HG03139 (cell line): Measurements from ENCODE around the gene ZGLP1.

Experiments used
- ATAC-seq: cut with Tn5 transposase; IDR thresholded peaks from one replicate; pipeline ENCODE4 v1.9.1; 2021; ENCODE audit not compliant: unreplicated experiment

Gene ZGLP1

DNA sequence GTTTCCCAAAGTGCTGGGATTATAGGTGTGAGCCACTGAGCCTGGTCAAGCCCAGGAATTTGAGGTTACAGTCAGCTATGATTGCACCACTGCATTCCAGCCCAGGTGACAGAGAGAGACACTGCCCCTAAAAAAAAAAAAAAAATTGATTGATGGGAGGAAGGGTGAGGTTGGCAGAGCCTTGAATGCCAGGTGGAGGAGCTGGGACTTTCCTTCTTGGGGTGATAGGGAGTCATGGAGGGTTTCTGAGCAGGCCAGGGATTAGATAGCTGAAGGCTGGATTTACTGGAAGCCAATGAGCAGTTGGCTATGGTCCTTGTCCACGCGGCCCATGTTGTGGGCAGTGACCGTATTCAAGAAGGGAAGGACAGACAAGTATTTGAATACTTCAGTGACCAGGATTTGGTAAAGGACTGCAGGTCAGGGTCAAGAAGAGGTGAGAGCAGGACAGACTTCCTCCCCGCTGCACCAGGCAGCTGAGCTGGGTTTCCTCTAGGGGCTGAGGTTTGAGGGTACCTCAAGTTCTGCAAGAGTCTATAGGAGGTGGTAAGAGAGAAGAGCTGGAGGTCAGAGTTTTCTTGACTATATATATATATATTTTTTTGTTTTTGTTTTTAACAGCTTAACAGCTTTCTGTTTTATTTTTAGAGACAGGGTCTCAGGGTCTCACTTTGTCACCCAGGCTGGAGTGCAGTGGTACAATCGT, 29.7 kb downstream of the ZGLP1 start:
- ATAC-seq = no peak

DNA sequence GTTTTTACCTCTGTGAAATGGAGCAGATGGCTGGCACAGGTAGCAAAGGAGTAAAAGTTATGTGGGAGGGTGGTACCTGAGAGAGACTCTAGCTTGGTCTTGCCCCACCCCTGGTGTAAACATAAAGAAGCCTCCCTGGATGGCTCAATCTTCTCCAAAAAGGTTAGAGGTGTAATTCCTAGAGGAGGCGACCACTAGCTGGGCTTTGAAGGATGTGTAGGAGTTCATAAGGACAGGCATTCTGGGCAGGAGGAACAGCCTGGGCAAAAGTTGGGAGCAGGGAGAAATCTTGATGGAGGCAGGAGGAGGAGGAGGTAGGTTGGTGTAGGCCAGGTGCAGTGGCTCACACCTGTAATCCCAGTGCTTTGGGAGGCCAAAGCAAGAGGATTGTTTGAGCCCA, 30.7 kb downstream of the ZGLP1 start:
- ATAC-seq = no peak

GRCh38 chr19:10277795-10278589, 31.6 kb downstream of the ZGLP1 start:
- ATAC-seq = no peak

DNA sequence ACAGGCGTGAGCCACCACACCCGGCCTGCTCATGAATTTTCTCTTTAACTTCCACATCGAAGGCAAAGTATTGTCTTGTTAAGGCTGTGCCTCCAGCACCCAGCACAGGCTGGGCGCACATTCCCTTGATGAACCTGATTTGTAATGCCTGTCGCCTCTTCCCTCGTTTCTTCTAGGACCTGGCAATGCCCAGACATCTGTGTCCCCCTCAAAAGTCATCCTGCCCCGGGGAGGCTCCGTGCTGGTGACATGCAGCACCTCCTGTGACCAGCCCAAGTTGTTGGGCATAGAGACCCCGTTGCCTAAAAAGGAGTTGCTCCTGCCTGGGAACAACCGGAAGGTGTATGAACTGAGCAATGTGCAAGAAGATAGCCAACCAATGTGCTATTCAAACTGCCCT, 35.0 kb downstream of the ZGLP1 start:
- no peak for ATAC-seq

DNA sequence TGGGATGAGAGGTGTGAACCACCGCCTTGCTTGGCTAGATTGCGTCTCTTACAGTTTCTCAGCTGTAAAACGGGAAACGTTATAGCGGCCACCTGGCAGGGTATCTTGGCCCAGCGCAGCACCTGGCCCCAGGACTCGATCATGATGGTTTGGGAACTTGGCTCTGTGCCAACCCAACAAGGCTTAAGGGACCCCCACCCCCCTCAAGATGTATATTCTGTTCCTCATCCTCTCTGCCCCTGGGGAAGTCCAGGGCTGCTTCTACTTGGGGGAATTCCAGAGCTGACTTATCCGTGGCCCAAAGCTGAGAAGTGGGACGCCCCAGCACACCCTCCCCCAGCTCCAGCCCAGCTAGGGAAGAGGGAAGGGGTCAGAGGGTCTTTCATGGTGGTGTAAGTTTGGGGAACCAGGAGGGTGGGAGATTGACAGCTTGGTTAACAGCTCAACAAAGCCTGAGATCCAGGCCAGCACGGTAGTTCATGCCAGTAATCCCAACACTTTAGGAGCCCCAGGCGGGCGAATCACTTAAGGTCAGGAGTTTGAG, 38.0 kb downstream of the ZGLP1 start:
- ATAC-seq = no peak

GRCh38 chr19:10270616-10271394, 38.8 kb downstream of the ZGLP1 start, which contains the start of gene ICAM1:
TSS of gene ICAM1 (plus strand) at chr19:10271120. CDS start at chr19:10271160, 40 bp downstream.
- ATAC-seq = no peak

- ATAC-seq = no peak
Observed at GRCh38 chr19:10270180-10270615, 39.4 kb downstream of the ZGLP1 start.

DNA sequence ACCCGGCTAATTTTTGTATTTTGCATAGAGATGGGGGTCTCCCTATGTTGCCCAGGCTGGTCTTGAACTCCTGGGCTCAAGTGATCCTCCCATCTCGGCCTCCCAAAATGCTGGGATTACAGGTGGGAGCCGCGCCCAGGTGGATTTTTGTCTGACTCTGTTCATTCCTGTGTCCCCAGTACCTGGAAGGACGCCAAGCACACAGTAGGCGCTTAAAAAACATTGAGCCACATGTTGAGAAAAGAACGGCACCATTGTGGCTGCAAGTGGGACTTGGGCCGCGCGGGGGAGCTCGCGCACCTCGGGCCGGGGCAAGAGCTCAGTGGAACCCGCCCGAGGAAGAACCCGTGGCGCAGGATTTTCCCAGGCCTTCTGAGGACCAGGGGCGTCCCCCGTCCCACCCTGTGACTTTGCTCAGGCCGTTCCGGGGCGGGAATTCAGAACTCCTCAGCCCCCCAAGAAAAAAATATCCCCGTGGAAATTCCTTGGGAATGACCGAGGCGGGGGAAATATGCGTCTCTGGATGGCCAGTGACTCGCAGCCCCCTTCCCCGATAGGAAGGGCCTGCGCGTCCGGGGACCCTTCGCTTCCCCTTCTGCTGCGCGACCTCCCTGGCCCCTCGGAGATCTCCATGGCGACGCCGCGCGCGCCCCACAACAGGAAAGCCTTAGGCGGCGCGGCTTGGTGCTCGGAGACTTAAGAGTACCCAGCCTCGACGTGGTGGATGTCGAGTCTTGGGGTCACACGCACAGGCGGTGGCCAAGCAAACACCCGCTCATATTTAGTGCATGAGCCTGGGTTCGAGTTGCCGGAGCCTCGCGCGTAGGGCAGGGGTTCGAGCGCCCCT, 40.1 kb downstream of the ZGLP1 start:
- no peak for ATAC-seq

- ATAC-seq = no peak
Observed at GRCh38 chr19:10268071-10268470, 41.5 kb downstream of the ZGLP1 start.

DNA sequence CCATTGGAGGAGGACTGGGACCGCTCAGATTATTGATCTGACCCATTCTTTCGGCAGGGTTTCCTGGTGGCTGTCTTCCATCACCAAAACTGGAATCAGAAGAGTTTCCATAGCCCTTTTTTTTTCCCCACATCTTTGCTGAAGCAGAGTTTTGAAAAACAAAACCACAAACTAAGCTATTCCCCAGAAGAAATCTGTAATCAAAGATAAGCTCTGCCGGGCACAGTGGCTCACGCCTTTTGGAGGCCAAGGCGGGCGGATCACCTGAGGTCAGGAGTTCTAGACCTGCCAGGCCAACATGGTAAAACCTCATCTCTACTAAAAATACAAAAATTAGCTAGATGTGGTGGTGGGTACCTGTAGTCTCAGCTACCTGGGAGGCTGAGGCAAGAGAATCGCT, 42.9 kb downstream of the ZGLP1 start:
- ATAC-seq = no peak

GRCh38 chr19:10262771-10263170, 46.8 kb downstream of the ZGLP1 start:
- ATAC-seq = no peak

- ATAC-seq = no peak
Observed at GRCh38 chr19:10260141-10260584, 49.5 kb downstream of the ZGLP1 start.

DNA sequence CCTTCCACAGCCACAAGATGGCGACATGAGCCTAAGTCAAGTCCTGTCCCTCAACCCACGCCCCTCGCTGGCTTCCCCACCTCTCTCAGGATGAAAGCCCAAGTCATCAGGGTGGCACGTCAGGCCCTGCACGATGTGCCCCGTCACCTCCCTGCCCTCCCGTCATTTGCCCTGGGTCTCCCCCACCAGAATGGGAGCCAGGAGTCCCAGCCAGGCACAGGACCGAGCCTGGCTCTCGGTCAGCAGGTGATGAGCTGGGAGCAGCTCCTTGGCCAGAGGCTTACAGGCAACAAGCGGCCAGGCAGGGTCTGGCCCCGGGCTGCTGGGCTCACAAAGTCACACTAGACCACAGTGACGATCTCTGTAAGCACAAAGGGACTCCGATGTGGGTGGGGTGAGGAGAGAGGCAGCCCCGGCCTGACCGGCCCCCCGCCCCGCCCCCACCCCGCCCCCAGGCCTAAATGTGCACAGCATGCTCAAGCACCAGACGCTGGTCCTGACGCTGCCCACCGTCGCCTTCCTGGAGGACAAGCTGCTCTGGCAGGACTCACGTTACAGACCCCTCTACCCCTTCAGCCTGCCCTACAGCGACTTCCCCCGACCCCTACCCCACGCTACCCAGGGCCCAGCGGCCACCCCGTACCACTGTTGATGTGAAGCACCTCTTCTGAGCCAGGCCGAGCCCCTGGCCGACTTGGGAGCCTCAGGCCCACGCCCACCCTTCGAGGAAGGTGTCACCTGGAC, 50.3 kb downstream of the ZGLP1 start:
- ATAC-seq = no peak

- no peak for ATAC-seq
Observed at GRCh38 chr19:10258080-10258710, 51.4 kb downstream of the ZGLP1 start.

GRCh38 chr19:10256970-10257615, 52.5 kb downstream of the ZGLP1 start:
- ATAC-seq = no peak

DNA sequence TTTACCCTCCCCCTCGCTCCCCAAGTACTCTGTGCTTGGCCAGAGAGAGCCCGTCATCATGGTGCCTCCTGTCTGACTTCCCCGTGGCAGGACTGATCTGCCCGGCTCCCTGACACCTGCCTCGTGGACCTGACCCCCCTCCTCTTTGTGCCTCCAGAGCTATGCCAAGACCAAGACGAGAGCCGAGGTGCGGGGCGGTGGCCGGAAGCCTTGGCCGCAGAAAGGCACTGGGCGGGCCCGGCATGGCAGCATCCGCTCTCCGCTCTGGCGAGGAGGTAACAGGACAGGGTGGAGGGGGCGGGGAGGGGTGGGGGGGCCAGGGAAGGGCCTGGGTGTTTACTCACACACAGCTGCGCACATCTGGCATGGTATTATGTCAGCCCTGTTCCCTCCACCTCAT, 53.1 kb downstream of the ZGLP1 start:
- no peak for ATAC-seq

DNA sequence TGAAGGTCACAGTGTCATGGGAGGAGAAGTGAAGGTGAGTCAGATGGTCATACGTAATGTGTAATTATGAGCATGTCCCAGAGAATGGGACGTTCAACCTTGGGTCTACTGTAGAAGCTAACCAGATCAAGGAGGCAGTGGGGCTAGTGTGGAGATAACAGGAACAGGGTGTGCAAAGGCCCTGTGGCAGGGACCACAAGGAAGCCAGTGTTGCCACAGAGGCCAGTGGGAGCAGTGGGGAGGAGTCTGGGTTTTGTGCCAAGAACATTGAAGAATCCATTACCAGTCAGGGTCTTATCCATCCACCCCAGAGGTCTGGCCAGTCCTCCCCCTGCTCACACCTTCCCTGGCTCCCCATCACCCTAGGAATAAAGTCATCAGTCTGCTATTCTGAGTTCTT, 54.3 kb downstream of the ZGLP1 start:
- ATAC-seq = no peak
